Measurements from ENCODE around the gene MYDGF. TPM values are rescaled to one million over a fixed set of nuclear protein-coding genes. Genes with fewer than 3 reads are reported as not detected.

MYDGF gene
- total and polyA plus RNA-seq, 9 of the 15 experiments (the other 6 are each of a cell fraction or from before 2014, with no cell fraction given), result 4.2 to 141 (median 82.1) TPM

DNA sequence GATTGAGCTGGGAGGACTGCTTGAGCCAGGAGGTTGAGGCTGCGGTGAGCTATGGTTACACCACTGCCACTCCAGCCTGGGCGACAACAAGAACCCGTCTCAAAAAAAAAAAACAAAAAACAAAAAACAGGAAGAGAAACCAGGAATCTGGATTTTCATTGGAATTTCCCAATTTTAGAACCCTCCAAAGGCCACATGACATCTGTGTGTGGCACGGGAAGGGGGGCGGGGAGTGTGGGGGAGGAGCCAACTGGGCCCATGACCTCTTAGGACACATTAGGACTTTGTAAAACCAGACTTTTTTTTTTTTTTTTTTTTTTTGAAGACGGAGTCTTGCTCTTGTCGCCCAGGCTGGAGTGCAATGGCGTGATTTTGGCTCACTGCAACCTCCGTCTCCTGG is 21.2 kb upstream of the MYDGF start:
- no peaks in the 10 kb centered on the region for H4K20me1 ChIP-seq (replicated peaks; ENCODE audit: control insufficient read depth, insufficient read depth, low read length)
- H3K9me3 ChIP-seq (replicated peaks; ENCODE audit: control insufficient read depth, insufficient read depth, low read depth, low read length), result no peaks in the 10 kb centered on the region
- 100% methylated on average over 5 of the region's 9 CpGs for WGBS (ENCODE audit: insufficient coverage, low coverage, missing lambda C conversion rate)
- peaks cover 2% of the 10 kb centered on the region for H3K9me1 ChIP-seq (ENCODE audit: control insufficient read depth, insufficient read depth, low read length)
- intact Hi-C loops (cut with micrococcal nuclease) (no loop called here), in situ Hi-C loops (cut with MboI) (no loop called here)
- no peak overlapping the region for H3K4me3 ChIP-seq
- peaks cover 0 to 37% of the 10 kb centered on the region in 2 experiments; a peak in 2 of 5 replicates for H3K4me1 ChIP-seq (replicated peaks in 1 of 2; ENCODE audit: control insufficient read depth in 2 of 2, insufficient read depth in 2 of 2, low read length in 2 of 2)
- no TSS peak for BruUV-seq (replicated peaks)
- ATAC-seq (no peak), FAIRE-seq (no peak), DNase-seq (ENCODE audit: extremely low read depth in 1 of 4, low spot score in 3 of 4) (peak in 2 of 4 experiments; percentile 50 to 51)
- no peak overlapping the region for H2AFZ ChIP-seq (ENCODE audit: low read depth, low read length)
- H3K79me2 ChIP-seq (ENCODE audit: control insufficient read depth, insufficient read depth, low read length), result no peaks in the 10 kb centered on the region
- H3K27ac ChIP-seq (ENCODE audit: extremely low read depth, low read depth, low read length), result no peak overlapping the region
- CTCF ChIA-PET (ENCODE audit: low intra/inter-chr PET ratio), result no interaction called here
- POLR2A ChIA-PET, result interaction anchor here (0.6 kb wide), 1 partner anchor 998 kb away, joined by 5 read pairs; no protein-coding TSS in a partner anchor
- H3K27me3 ChIP-seq (ENCODE audit: control insufficient read depth in 2 of 2, insufficient read depth in 2 of 2, low read length in 2 of 2), result no peaks in the 10 kb centered on the region
- no peak overlapping the region for H3K4me2 ChIP-seq (ENCODE audit: insufficient read depth, low read length)
- no peak overlapping the region for H3K9ac ChIP-seq (ENCODE audit: insufficient read depth in 1 of 2, low read depth in 2 of 2, low read length in 2 of 2)
- TF ChIP-seq SREBF2 (CRISPR knock-in tag; IDR thresholded peaks at IDR 0.05) (no peak), HDAC3 (IDR thresholded peaks at IDR 0.05; ENCODE audit: borderline replicate concordance, partially characterized antibody) (no peak), ZNF696 (CRISPR knock-in tag; conservative IDR thresholded peaks at IDR 0.05) (no peak), DIDO1 (tag; IDR thresholded peaks at IDR 0.05; ENCODE audit: low read depth) (no peak), ZNF41 (CRISPR knock-in tag; conservative IDR thresholded peaks at IDR 0.05) (no peak), ZNF444 (CRISPR knock-in tag; IDR thresholded peaks at IDR 0.05) (no peak), NFE2 (IDR thresholded peaks at IDR 0.05; ENCODE audit: low read depth) (no peak)
- TF ChIP-seq, protein P1, sequence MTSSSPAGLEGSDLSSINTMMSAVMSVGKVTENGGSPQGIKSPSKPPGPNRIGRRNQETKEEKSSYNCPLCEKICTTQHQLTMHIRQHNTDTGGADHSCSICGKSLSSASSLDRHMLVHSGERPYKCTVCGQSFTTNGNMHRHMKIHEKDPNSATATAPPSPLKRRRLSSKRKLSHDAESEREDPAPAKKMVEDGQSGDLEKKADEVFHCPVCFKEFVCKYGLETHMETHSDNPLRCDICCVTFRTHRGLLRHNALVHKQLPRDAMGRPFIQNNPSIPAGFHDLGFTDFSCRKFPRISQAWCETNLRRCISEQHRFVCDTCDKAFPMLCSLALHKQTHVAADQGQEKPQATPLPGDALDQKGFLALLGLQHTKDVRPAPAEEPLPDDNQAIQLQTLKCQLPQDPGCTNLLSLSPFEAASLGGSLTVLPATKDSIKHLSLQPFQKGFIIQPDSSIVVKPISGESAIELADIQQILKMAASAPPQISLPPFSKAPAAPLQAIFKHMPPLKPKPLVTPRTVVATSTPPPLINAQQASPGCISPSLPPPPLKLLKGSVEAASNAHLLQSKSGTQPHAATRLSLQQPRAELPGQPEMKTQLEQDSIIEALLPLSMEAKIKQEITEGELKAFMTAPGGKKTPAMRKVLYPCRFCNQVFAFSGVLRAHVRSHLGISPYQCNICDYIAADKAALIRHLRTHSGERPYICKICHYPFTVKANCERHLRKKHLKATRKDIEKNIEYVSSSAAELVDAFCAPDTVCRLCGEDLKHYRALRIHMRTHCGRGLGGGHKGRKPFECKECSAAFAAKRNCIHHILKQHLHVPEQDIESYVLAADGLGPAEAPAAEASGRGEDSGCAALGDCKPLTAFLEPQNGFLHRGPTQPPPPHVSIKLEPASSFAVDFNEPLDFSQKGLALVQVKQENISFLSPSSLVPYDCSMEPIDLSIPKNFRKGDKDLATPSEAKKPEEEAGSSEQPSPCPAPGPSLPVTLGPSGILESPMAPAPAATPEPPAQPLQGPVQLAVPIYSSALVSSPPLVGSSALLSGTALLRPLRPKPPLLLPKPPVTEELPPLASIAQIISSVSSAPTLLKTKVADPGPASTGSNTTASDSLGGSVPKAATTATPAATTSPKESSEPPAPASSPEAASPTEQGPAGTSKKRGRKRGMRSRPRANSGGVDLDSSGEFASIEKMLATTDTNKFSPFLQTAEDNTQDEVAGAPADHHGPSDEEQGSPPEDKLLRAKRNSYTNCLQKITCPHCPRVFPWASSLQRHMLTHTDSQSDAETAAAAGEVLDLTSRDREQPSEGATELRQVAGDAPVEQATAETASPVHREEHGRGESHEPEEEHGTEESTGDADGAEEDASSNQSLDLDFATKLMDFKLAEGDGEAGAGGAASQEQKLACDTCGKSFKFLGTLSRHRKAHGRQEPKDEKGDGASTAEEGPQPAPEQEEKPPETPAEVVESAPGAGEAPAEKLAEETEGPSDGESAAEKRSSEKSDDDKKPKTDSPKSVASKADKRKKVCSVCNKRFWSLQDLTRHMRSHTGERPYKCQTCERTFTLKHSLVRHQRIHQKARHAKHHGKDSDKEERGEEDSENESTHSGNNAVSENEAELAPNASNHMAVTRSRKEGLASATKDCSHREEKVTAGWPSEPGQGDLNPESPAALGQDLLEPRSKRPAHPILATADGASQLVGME (CRISPR knock-in tag; IDR thresholded peaks at IDR 0.05), result no peak
- peaks cover 88% of the 10 kb centered on the region; the same call in 2 of the 3 replicates for H3K36me3 ChIP-seq (ENCODE audit: control insufficient read depth, insufficient read depth, low read length)

Measured in K562 (cell line).